ENCODE data around the gene BOD1.

The BOD1 gene

GRCh38 chr5:173620784-173621183, 4.3 kb upstream of the BOD1 start:
- no peak for TF ChIP-seq EGR1 (IDR thresholded peaks at IDR 0.05)
- no peak for TF ChIP-seq USF1 (IDR thresholded peaks at IDR 0.05)
- no peak for TF ChIP-seq YY1 (IDR thresholded peaks at IDR 0.05; ENCODE audit: low read depth)
- no peak for TF ChIP-seq TEAD4 (IDR thresholded peaks at IDR 0.05)
- no peak for TF ChIP-seq TAF1 (IDR thresholded peaks at IDR 0.05; ENCODE audit: low read depth)

- TF ChIP-seq TAF1 (IDR thresholded peaks at IDR 0.05; ENCODE audit: low read depth), result no peak
- TF ChIP-seq EP300 (IDR thresholded peaks at IDR 0.05; ENCODE audit: borderline replicate concordance), result no peak
- TF ChIP-seq ZBTB7A (IDR thresholded peaks at IDR 0.05; ENCODE audit: low read depth), result no peak
- TF ChIP-seq FOXM1 (IDR thresholded peaks at IDR 0.05; ENCODE audit: borderline replicate concordance, low read depth), result no peak
- no peak for TF ChIP-seq CREB1 (IDR thresholded peaks at IDR 0.05; ENCODE audit: low read depth)
- TF ChIP-seq CEBPB (IDR thresholded peaks at IDR 0.05), result no peak
- TF ChIP-seq USF1 (IDR thresholded peaks at IDR 0.05), result no peak
- peak; percentile 90 for TF ChIP-seq RAD21 (IDR thresholded peaks at IDR 0.05; ENCODE audit: low read depth)
Measured at GRCh38 chr5:173618927-173619519, 2.6 kb upstream of the BOD1 start.

- no peak for TF ChIP-seq FOXM1 (IDR thresholded peaks at IDR 0.05; ENCODE audit: borderline replicate concordance, low read depth)
- TF ChIP-seq MAX (IDR thresholded peaks at IDR 0.05), result peak; percentile 81
- peak; percentile 73 for TF ChIP-seq USF1 (IDR thresholded peaks at IDR 0.05)
- TF ChIP-seq TCF12 (IDR thresholded peaks at IDR 0.05; ENCODE audit: low read depth), result no peak
- TF ChIP-seq TAF1 (IDR thresholded peaks at IDR 0.05; ENCODE audit: low read depth), result peak; percentile 41; the same call in 1 of the 2 replicates
- TF ChIP-seq RAD21 (IDR thresholded peaks at IDR 0.05; ENCODE audit: low read depth), result no peak
- no peak for TF ChIP-seq YY1 (IDR thresholded peaks at IDR 0.05; ENCODE audit: low read depth)
- TF ChIP-seq NFIC (IDR thresholded peaks at IDR 0.05), result no peak
Measured at GRCh38 chr5:173615884-173616576, 420 bp downstream of the BOD1 start.

GRCh38 chr5:173614591-173614990, 1.9 kb downstream of the BOD1 start:
- no peak for TF ChIP-seq TCF12 (IDR thresholded peaks at IDR 0.05; ENCODE audit: low read depth)
- TF ChIP-seq EP300 (IDR thresholded peaks at IDR 0.05; ENCODE audit: borderline replicate concordance), result no peak
- TF ChIP-seq EGR1 (IDR thresholded peaks at IDR 0.05), result no peak
- TF ChIP-seq RAD21 (IDR thresholded peaks at IDR 0.05; ENCODE audit: low read depth), result no peak
- no peak for TF ChIP-seq ZBTB7A (IDR thresholded peaks at IDR 0.05; ENCODE audit: low read depth)

- TF ChIP-seq EGR1 (IDR thresholded peaks at IDR 0.05) (no peak), TCF12 (IDR thresholded peaks at IDR 0.05; ENCODE audit: low read depth) (no peak), FOXM1 (IDR thresholded peaks at IDR 0.05; ENCODE audit: borderline replicate concordance, low read depth) (no peak), MAX (IDR thresholded peaks at IDR 0.05) (no peak)
Measured at GRCh38 chr5:173613433-173614159, 2.9 kb downstream of the BOD1 start.

- TF ChIP-seq FOXM1 (IDR thresholded peaks at IDR 0.05; ENCODE audit: borderline replicate concordance, low read depth), result no peak
- no peak for TF ChIP-seq NFIC (IDR thresholded peaks at IDR 0.05)
- no peak for TF ChIP-seq TAF1 (IDR thresholded peaks at IDR 0.05; ENCODE audit: low read depth)
- TF ChIP-seq YY1 (IDR thresholded peaks at IDR 0.05; ENCODE audit: low read depth), result no peak
- TF ChIP-seq RAD21 (IDR thresholded peaks at IDR 0.05; ENCODE audit: low read depth), result no peak
- no peak for TF ChIP-seq USF1 (IDR thresholded peaks at IDR 0.05)
- no peak for TF ChIP-seq MAX (IDR thresholded peaks at IDR 0.05)
- TF ChIP-seq ZBTB7A (IDR thresholded peaks at IDR 0.05; ENCODE audit: low read depth), result no peak
- TF ChIP-seq EP300 (IDR thresholded peaks at IDR 0.05; ENCODE audit: borderline replicate concordance), result no peak
- no peak for TF ChIP-seq TCF12 (IDR thresholded peaks at IDR 0.05; ENCODE audit: low read depth)
- TF ChIP-seq CREB1 (IDR thresholded peaks at IDR 0.05; ENCODE audit: low read depth), result no peak
- no peak for TF ChIP-seq TEAD4 (IDR thresholded peaks at IDR 0.05)
- no peak for TF ChIP-seq EGR1 (IDR thresholded peaks at IDR 0.05)
- TF ChIP-seq REST (IDR thresholded peaks at IDR 0.05; ENCODE audit: low read depth), result no peak
- TF ChIP-seq CEBPB (IDR thresholded peaks at IDR 0.05), result no peak
Measured at GRCh38 chr5:173612948-173613347, 3.5 kb downstream of the BOD1 start.
